SK-N-SH (cell line): Measurements from ENCODE around the gene SNX2. TPM values are rescaled to one million over a fixed set of nuclear protein-coding genes. Genes with fewer than 3 reads are reported as not detected.

ENCODE experiments used
- CTCF ChIA-PET: fragments of 300-600, 350-600 bp; formaldehyde crosslinking; extraction: SDS; loops from one replicate; lab custom pipeline; 2021; lab: Yijun Ruan, JAX
- POLR2A ChIA-PET: fragments of 350-600 bp; sonication (Branson Sonifier 250); formaldehyde crosslinking; extraction: SDS; loops from one replicate; lab custom pipeline; 2020; ENCODE audit warnings: antibody characterized with exemption, inconsistent platforms; lab: Yijun Ruan, JAX
- DNase-seq: peaks from one replicate; pipeline ENCODE4 v3.0.0; 2012
- H2AFZ ChIP-seq: fragments of 200-600 bp; sonication (generic); 2 replicates; pipeline ENCODE4 v1.8.1; 2016; ENCODE audit warnings: antibody characterized with exemption, mild to moderate bottlenecking, low read depth
- H3F3A ChIP-seq: fragments of 200-600 bp; sonication (generic); replicated peaks from 2 replicates; pipeline ENCODE3; 2016; ENCODE audit warnings: antibody characterized with exemption, mild to moderate bottlenecking; ENCODE audit not compliant: insufficient read depth
- H3K27ac ChIP-seq, 2 experiments: fragments of 200-500 bp in 1 of 2; fragments of 200-600 bp in 1 of 2; sonication (Bioruptor generic) in 1 of 2; sonication (generic), shearing (Covaris generic) in 1 of 2; 2 replicates each; pipeline versions ENCODE4 v1.5.1 to v1.6.1; 2014 to 2016; ENCODE audit warnings: low read depth in 2 of 2, inconsistent platforms in 1 of 2, low read length in 1 of 2, mild to moderate bottlenecking in 1 of 2, mixed read lengths in 1 of 2
- H3K27me3 ChIP-seq: fragments of 200-600 bp; sonication (generic), shearing (Covaris generic); 2 replicates; pipeline ENCODE4 v1.6.1; 2016; ENCODE audit warnings: mixed run types; ENCODE audit not compliant: insufficient read depth
- H3K36me3 ChIP-seq, 2 experiments: fragments of 200-500 bp in 1 of 2; fragments of 200-600 bp in 1 of 2; sonication (Bioruptor generic) in 1 of 2; sonication (generic) in 1 of 2; replicated peaks in 1 of 2; 2 replicates each; pipeline versions ENCODE3 to v1.5.1; 2014 to 2016; ENCODE audit warnings: low read length in 1 of 2, mild to moderate bottlenecking in 1 of 2; ENCODE audit not compliant: insufficient read depth in 2 of 2, control insufficient read depth in 1 of 2
- H3K4me1 ChIP-seq, 2 experiments: fragments of 200-500 bp in 1 of 2; fragments of 200-600 bp in 1 of 2; sonication (Bioruptor generic) in 1 of 2; sonication (generic), shearing (Covaris generic) in 1 of 2; 2 replicates each; pipeline versions ENCODE4 v1.5.1 to v1.6.1; 2014 to 2016; ENCODE audit warnings: low read depth in 1 of 2, low read length in 1 of 2, mixed run types in 1 of 2; ENCODE audit not compliant: insufficient read depth in 2 of 2, control insufficient read depth in 1 of 2
- H3K4me2 ChIP-seq: fragments of 200-600 bp; sonication (generic), shearing (Covaris generic); 2 replicates; pipeline ENCODE4 v1.6.1; 2017; ENCODE audit warnings: mixed run types
- H3K4me3 ChIP-seq, 2 experiments: fragments of 200-500 bp in 1 of 2; fragments of 200-600 bp in 1 of 2; sonication (Bioruptor generic) in 1 of 2; sonication (generic), shearing (Covaris generic) in 1 of 2; 2 replicates each; pipeline versions ENCODE4 v1.5.1 to v1.8.1; 2014 to 2016; ENCODE audit warnings: low read depth in 2 of 2, inconsistent platforms in 1 of 2, low read length in 1 of 2, mild to moderate bottlenecking in 1 of 2, mixed read lengths in 1 of 2, moderate library complexity in 1 of 2
- H3K79me2 ChIP-seq: fragments of 200-600 bp; sonication (generic); 2 replicates; pipeline ENCODE4 v1.8.1; 2017; ENCODE audit warnings: mild to moderate bottlenecking; ENCODE audit not compliant: insufficient read depth
- H3K9ac ChIP-seq: fragments of 200-600 bp; sonication (generic); 2 replicates; pipeline ENCODE4 v1.6.1; 2017; ENCODE audit warnings: mixed run types
- H3K9me2 ChIP-seq: fragments of 200-600 bp; sonication (generic); 2 replicates; pipeline ENCODE4 v1.6.1; 2017; ENCODE audit warnings: mixed run types
- H3K9me3 ChIP-seq: fragments of 200-600 bp; sonication (generic); 2 replicates; pipeline ENCODE4 v1.6.1; 2017; ENCODE audit warnings: mixed run types, mild to moderate bottlenecking, moderate library complexity
- H4K20me1 ChIP-seq: fragments of 200-600 bp; sonication (generic); 2 replicates; pipeline ENCODE4 v1.6.1; 2017; ENCODE audit warnings: mild to moderate bottlenecking, mixed run types; ENCODE audit not compliant: insufficient read depth
- CHD2 ChIP-seq: fragments of 150-350 bp; IDR thresholded peaks from 2 replicates; pipeline ENCODE4 v1.6.1; 2018; ENCODE audit warnings: low read length; ENCODE audit not compliant: partially characterized antibody
- EZH2phosphoT487 ChIP-seq: fragments of 200-600 bp; sonication (generic); IDR thresholded peaks from 2 replicates; pipeline ENCODE4 v1.6.1; 2017; ENCODE audit warnings: low read depth, mixed run types, mild to moderate bottlenecking, antibody characterized with exemption, moderate library complexity, borderline replicate concordance
- FOXJ3 ChIP-seq: sonication (generic); formaldehyde crosslinking; IDR thresholded peaks from 2 replicates; pipeline ENCODE4 v1.5.1; 2020; ENCODE audit warnings: mild to moderate bottlenecking, missing genetic modification reagents
- MXI1 ChIP-seq: IDR thresholded peaks from 2 replicates; pipeline ENCODE4 v1.6.1; 2012; ENCODE audit warnings: mild to moderate bottlenecking, low read depth, low read length, improper control_type of control experiment
- RCOR1 ChIP-seq: fragments of 150-350 bp; IDR thresholded peaks from 2 replicates; pipeline ENCODE4 v1.6.1; 2017; ENCODE audit warnings: antibody characterized with exemption, low read length
- RXRA ChIP-seq: IDR thresholded peaks from 2 replicates; pipeline ENCODE4 v1.4.0; 2012; ENCODE audit warnings: low read depth, mild to moderate bottlenecking, borderline replicate concordance
- SMC3 ChIP-seq: IDR thresholded peaks from 2 replicates; pipeline ENCODE4 v1.6.1; 2012; ENCODE audit warnings: low read depth, low read length, improper control_type of control experiment
- TCF12 ChIP-seq: IDR thresholded peaks from 2 replicates; pipeline ENCODE4 v1.4.0; 2012
- TEAD4 ChIP-seq: IDR thresholded peaks from 2 replicates; pipeline ENCODE4 v1.4.0; 2012; ENCODE audit warnings: mild to moderate bottlenecking, borderline replicate concordance; ENCODE audit not compliant: insufficient read depth
- WGBS: methylation state at CpG from one replicate; pipeline ENCODE4 v1.1.6; 2017; ENCODE audit warnings: low lambda C conversion rate; 5-methylcytosine and 5-hydroxymethylcytosine counted together
- polyA plus RNA-seq, 3 experiments: library from polyadenylated mRNA; depleted of rRNA; stranded (reverse); fragments of >200 nt; gene quantifications; 2 replicates each; pipeline ENCODE4 v1.2.3, GENCODE V29; 2012
- TF ChIP-seq, protein P1 (sequence below): IDR thresholded peaks from 2 replicates; pipeline ENCODE4 v1.4.0; 2012; ENCODE audit warnings: low read depth
- TF ChIP-seq, protein P2 (sequence below): IDR thresholded peaks from 2 replicates; pipeline ENCODE4; 2012
- TF ChIP-seq, protein P3 (sequence below): fragments of 150-350 bp; IDR thresholded peaks from 2 replicates; pipeline ENCODE4 v1.6.1; 2017; ENCODE audit warnings: antibody characterized with exemption, low read length, low read depth, borderline replicate concordance

SNX2 gene
- polyA plus RNA-seq, 1 of the 3 experiments (the other 2 are of a cell fraction), result 17.4 TPM

DNA sequence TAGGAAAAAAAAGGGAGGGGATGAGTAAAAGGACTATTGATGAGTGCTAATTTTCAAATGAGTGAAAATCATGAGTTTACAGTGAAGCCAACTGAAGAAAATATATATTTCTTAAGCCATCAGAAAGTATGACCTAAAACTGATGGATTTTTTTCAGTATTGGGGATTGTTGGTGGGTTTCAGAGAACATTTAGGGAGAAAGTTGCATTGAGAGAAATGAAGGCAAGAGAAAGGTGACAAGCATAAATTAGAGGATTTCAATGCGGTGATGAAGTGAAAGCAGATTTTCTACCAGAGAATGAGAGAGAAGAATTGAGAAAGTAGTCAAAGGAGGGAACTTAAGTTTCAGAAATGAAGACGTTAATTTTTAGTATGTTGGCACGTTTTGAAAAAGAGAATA, 62.1 kb downstream of the SNX2 start:
- Histone ChIP-seq H3F3A (no peaks in the 10 kb centered on the region), H3K79me2 (no peaks in the 10 kb centered on the region), H3K4me1 (no peaks in the 10 kb centered on the region), H3K9me2 (no peaks in the 10 kb centered on the region), H3K27me3 (no peaks in the 10 kb centered on the region), H3K4me2 (no peak overlapping the region), H2AFZ (no peak overlapping the region), H3K36me3 (no peaks in the 10 kb centered on the region), H4K20me1 (no peaks in the 10 kb centered on the region), H3K9ac (no peak overlapping the region), H3K27ac (no peak overlapping the region), H3K4me3 (no peak overlapping the region), H3K9me3 (no peaks in the 10 kb centered on the region)
- no peak for DNase-seq
- POLR2A ChIA-PET, result no interaction called here
- CTCF ChIA-PET, result no interaction called here
- TF ChIP-seq TEAD4, result no peak
- TF ChIP-seq RCOR1, result no peak
- TF ChIP-seq TCF12, result no peak
- TF ChIP-seq, protein P1, sequence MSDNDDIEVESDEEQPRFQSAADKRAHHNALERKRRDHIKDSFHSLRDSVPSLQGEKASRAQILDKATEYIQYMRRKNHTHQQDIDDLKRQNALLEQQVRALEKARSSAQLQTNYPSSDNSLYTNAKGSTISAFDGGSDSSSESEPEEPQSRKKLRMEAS, result no peak
- TF ChIP-seq, protein P2, sequence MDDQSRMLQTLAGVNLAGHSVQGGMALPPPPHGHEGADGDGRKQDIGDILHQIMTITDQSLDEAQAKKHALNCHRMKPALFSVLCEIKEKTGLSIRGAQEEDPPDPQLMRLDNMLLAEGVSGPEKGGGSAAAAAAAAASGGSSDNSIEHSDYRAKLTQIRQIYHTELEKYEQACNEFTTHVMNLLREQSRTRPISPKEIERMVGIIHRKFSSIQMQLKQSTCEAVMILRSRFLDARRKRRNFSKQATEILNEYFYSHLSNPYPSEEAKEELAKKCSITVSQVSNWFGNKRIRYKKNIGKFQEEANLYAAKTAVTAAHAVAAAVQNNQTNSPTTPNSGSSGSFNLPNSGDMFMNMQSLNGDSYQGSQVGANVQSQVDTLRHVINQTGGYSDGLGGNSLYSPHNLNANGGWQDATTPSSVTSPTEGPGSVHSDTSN, result no peak
- 93% methylated on average over 3 of the region's 3 CpGs for WGBS

DNA sequence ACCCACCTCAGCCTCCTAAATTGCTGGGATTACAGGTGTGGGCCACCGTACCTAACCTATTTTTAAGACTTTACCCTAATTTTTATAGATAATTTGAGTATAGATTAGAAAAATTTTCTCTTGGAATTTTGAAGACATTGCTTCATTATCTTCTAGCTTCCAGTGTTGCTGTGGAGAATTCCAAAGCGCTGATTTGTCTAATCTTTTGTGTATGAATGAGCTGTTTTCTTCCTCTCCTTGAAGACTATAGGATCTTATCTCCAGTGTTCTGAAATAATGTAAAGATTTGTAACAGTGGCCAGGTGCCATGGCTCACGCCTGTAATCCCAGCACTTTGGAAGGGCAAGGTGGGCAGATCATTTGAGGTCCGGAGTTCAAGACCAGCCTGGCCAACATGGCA, 64.9 kb downstream of the SNX2 start:
- Histone ChIP-seq H3K4me2 (no peak overlapping the region), H3K9me3 (no peaks in the 10 kb centered on the region)
- TF ChIP-seq SMC3 (no peak), TEAD4 (no peak), EZH2phosphoT487 (no peak), MXI1 (no peak), FOXJ3 (no peak), RCOR1 (no peak), CHD2 (no peak), RXRA (no peak)
- TF ChIP-seq, protein P1, result no peak
- TF ChIP-seq, protein P3, sequence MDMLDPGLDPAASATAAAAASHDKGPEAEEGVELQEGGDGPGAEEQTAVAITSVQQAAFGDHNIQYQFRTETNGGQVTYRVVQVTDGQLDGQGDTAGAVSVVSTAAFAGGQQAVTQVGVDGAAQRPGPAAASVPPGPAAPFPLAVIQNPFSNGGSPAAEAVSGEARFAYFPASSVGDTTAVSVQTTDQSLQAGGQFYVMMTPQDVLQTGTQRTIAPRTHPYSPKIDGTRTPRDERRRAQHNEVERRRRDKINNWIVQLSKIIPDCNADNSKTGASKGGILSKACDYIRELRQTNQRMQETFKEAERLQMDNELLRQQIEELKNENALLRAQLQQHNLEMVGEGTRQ, result no peak
- TF ChIP-seq, all 33 proteins: peak for 0
- POLR2A ChIA-PET, result interaction anchor here (0.7 kb wide), 1 partner anchor 1429 kb away, joined by 3 read pairs; no protein-coding TSS in a partner anchor
- Histone ChIP-seq H3K4me3 (no peak overlapping the region), H3K27me3 (no peaks in the 10 kb centered on the region), H4K20me1 (no peaks in the 10 kb centered on the region), H2AFZ (no peak overlapping the region), H3K9me2 (no peaks in the 10 kb centered on the region), H3K9ac (no peak overlapping the region), H3K79me2 (no peaks in the 10 kb centered on the region), H3F3A (no peaks in the 10 kb centered on the region), H3K4me1 (peaks cover 3 to 5% of the 10 kb centered on the region in 2 experiments; a peak in 2 of 4 replicates), H3K36me3 (no peaks in the 10 kb centered on the region), H3K27ac (no peak overlapping the region)
- 88% methylated on average over 4 of the region's 4 CpGs for WGBS
- no peak for DNase-seq
- CTCF ChIA-PET, result no interaction called here
